HG03196 (cell line): ENCODE data around the gene CDC42BPB.

Source experiments
- ATAC-seq: cut with Tn5 transposase; IDR thresholded peaks from one replicate; pipeline ENCODE4 v1.9.1; 2021; ENCODE audit not compliant: unreplicated experiment

Gene CDC42BPB, protein sequence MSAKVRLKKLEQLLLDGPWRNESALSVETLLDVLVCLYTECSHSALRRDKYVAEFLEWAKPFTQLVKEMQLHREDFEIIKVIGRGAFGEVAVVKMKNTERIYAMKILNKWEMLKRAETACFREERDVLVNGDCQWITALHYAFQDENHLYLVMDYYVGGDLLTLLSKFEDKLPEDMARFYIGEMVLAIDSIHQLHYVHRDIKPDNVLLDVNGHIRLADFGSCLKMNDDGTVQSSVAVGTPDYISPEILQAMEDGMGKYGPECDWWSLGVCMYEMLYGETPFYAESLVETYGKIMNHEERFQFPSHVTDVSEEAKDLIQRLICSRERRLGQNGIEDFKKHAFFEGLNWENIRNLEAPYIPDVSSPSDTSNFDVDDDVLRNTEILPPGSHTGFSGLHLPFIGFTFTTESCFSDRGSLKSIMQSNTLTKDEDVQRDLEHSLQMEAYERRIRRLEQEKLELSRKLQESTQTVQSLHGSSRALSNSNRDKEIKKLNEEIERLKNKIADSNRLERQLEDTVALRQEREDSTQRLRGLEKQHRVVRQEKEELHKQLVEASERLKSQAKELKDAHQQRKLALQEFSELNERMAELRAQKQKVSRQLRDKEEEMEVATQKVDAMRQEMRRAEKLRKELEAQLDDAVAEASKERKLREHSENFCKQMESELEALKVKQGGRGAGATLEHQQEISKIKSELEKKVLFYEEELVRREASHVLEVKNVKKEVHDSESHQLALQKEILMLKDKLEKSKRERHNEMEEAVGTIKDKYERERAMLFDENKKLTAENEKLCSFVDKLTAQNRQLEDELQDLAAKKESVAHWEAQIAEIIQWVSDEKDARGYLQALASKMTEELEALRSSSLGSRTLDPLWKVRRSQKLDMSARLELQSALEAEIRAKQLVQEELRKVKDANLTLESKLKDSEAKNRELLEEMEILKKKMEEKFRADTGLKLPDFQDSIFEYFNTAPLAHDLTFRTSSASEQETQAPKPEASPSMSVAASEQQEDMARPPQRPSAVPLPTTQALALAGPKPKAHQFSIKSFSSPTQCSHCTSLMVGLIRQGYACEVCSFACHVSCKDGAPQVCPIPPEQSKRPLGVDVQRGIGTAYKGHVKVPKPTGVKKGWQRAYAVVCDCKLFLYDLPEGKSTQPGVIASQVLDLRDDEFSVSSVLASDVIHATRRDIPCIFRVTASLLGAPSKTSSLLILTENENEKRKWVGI (N-terminal part only)

DNA sequence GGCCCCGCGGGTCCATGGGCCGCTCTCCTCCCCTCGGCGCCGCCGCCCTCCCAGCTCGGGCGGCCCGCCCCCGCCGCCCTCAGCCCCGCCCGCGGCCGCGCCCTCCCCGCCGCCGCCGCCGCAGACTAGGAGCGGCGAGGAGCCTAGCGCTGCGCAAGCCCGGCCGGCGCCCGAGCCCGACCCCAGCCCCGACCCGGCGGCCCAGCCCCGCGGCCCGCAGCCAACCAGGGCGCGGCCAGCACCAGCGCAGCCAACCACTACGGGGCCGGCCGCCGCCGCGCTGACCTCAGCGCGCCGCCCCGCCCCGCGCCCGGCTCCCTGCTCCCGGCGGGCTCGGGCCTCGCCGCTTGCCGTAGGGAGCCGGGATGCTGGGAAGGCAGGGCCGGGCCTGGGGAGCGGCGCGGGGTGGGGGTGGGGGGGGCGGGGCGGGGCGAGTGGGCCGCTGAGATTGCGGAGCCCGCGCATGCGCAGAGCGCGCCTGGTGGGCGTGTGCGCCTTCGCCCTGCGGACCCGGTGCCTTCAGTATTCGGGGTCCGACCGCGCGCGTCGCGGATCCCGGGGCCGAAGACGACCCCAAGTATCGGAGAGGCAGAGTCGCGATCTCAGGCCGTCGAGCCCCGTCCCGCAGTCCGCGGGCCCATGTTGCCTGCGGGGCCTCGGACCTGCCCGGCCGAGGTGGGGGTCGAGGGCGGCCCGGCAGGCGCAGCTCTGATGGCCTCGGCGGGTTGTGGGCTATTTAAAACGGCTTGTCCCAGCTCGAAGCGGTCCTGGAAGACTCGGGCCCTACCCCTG lies at the start of gene CDC42BPB:
CDC42BPB (minus strand) TSS at position 178 of the 792 bp plus-strand sequence. CDS start 376 bp downstream, outside the sequence.
- peak; percentile 74 for ATAC-seq

DNA sequence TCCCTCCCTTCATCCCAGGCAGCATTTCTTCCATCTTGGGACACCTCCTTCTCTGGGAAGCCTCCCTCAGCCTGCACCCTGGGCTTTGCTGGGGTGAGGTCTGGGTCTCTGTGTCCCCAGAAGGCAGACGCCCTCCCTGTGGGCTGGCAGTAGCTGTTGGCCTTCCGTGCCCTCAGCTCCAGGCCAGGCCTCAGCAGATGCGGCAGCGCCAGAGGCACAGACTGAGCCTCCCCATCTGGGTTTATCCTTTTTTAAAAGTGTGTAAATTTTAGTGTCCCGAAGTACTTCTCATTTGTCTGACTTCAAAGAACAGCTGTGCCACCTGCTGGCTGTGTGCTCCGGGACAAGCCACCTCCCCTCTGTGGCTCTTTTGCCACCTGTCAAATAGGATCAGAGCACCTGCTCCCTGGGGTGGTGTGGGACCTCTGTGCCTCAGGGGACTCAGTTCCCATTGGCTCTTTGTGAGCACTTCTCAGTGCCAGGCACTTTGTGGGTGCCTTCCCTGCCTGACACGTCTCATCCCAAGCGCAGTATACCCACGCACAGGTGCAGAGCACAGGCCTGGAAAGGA lies 48.3 kb upstream of the CDC42BPB start:
- ATAC-seq: no peak

DNA sequence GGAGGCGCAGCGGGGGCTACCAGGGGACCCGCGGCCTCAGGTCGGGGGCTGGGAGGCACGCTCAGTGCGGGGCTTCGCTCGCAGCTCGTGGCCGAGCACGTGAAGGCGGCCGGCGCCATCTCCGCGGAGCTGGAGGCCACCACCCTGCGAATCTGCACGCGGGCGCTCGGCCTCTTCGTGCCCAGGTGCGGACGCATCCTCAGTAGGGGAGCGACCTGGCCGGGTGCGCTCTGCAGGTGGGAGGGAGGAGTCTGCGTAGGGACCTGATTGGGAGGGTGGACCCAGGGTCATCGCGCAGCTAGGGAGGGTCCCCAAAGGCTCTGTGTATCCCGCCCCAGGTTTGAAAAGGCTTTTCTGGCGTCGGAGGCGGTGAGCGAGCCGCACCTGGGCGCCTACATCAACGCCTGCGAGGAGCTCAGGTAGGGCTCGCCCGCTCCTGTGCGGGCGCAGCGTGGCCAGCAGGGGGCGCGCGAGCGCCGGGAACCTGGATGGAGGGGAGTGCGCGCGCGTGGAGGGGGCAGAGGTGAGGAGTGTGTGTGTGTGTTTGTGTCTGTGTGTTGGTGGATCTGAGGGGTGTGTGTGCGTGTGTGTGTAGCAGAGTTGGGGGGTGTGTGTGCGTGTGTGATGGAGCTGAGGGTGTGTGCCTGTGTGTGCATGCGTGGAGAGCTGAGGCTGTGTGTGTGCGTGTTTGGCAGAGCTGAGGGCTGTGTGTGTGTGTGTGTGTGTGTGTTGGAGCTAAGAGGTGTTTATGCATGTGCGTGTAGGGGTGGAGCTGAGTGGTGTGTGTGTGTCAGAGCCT lies 47.5 kb upstream of the CDC42BPB start:
- ATAC-seq: peak; percentile 37

DNA sequence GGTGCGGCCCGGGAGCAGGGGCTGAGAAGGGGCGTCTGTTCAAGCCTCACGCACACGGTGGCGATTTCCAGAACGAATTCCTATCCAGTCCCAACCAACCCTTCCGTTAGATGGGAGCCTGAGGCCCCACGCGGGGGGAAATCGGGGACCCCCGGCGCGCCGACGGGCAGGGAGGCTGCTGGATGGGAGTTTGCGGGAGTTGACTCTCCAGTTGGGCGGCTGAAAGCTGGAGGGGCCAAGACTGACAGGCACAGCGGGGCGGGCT lies 47.0 kb upstream of the CDC42BPB start:
- ATAC-seq: no peak

DNA sequence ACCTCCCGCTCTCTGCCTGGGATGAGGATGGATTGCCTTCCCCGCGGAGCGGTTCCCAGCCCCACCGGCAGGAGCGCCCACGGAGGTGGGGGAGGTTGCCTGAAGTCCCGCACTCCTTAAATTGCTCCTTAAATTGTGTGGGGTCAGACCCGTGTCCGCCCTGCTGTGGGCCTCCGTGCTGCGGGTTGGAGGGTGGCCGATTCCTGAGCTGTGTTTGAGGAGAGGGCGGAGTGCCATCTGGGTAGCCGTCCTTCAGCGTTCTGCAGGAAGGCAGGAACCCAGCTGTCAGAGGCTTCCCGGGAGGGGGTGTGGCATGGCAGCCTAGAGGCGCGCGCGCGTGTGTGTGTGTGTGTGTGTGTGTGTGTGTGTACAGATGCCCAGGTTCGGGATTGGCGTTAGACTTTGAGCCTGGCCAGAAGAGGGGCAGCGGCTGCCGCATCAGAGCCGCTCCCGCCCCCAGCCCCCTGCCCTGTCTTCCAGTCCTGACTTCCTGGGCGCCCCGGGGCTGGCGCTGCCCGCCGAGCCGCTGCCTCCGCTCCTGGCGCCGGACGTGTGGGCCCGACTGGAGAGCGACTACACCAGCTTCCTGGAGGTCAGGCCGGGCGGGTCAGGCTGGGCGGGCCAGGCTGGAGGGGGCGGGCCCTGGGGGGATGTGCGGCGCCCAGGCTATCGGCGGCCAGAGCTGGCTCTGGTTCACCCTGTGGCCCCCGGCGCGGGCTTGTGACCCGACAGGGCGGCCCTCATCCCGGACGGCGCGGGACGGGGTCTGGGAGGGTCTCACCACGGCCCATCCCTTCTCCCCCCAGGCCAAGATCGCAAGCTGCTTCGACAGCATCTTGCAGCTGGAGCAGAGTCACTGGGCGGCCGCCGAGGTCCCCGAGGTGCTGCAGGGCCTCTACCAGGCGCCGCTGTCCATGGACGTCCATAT lies 46.4 kb upstream of the CDC42BPB start:
- no peak for ATAC-seq

DNA sequence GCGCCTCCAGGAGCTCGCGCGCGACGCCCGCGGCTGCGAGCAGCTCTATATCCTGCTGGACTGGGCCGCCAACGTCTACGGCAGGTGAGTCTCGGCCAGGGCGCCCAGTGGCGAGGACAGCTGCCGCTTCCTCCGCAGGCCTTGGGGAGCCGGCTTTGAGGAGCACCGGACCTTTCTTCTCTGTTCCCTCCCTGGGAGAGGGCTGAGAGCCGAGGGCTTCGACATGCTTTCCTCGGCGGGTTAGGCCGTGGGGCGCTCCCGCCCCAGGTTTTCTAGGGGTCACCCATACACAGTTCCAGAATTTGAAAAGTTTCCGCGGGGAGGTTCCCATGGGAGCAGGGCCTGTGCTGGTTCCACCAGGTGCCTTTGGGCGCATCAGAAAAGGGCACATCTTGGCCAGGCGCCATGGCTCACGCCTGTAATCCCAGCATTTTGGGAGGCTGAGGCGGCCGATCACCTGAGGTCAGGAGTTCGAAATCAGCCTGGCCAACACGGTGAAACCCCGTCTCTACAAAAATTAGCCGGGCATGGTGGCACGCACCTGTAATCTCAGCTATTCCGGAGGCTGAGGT lies 45.4 kb upstream of the CDC42BPB start:
- no peak for ATAC-seq

DNA sequence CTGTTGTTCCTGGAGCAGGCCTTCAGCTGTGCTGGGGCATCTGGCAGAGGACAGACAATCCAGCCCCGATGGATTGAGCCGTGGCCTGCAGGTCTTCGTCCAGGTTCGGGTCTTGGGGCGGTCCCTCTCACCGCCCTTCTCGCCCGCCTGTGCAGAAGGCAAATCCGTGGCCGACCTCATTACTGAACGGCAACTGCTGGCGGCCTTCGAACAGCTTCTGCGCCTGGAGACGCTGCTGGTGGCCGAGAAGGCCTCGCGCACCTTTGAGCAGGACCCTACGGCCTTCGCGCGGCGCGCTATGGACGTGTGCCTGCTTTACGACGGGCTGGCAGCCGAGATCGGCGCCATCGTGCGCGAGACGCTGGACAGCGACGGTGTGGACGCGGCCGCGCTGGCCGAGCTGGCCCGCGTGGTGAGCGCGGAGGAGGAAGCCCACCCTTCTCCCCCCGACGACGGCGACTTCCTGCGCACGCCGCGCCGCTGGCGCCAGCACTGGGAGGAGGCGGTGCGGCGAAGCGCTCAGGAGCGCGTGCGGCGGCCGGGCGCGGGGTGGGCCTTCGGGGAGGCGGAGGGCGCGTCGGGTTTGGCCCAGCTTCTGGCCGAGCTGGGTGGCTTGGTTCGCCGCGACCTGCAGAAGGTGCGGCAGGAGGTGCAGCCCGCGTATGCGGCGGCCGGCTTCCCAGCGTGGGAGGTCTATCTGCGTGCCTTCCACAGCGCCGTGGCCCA lies 44.8 kb upstream of the CDC42BPB start:
- no peak for ATAC-seq

DNA sequence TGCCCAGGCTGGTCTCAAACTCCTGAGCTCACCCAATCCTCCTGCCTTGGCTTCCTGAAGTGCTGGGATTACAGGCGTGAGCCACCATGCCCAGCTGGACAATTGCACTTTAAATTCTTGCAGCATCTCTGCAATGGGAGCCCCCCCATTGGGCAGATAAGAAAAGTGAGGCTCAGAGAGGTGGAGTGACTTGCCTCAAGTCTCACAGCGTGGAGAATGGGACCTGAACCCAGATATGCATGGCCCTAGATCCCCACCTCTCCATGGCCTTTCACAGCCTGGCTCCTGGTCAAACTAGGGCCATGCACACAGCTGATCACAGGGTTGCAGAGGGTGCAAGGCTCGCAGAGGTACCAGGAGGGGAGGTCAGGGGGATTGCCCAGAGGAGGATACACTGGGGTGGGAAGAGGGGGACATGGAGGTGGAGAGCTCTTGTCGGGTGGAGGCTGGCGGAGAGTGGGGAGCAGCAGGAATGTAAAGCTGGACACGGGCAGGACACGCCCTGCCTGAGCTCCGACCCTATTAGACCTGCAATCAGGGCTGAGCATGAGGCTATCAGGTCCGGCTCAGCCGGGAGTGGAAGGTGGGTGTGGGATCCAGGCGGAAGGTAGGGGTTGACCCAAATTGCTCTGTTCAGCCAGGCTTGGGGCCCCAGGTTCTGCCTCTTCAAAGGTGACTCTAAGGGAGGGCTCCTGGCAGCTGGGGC lies 44.1 kb upstream of the CDC42BPB start:
- ATAC-seq: no peak

DNA sequence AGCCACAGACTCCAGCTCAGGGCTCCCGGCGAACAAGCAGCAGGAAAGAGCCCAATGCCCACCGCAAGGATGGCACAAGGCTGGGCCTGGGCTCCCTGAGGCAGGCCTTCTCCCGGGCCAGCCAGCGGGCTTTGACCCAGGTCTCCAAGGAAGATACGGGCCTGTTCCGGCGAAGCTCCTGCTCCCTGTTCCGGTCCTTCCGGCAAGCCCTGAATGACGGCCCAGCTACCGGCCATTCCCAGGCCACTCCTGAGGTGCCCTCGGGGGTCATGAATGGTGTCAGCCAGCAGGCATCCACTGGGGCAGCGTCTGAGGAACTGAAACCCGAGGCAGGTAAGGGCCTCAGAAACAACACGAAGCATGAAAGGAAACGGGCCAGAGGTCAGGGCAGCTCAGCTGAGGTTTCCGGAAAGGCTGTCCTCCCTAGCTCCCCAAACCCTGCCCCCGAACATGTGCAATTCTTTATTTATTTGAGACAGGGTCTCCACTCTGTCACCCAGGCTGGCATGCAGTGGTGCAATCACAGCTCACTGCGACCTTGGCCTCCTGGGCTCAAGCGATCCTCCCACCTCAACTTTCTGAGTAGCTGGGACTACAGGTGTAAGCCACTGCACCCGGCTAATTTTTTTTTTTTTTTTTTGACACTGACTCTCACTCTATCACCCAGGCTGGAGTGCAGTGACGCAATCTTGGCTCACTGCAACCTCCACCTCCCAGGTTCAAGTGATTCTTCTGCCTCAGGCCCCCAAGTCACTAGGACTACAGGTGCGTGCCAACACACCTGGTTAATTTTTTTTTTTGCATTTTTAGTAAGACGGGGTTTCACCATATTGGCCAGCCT lies 43.2 kb upstream of the CDC42BPB start:
- no peak for ATAC-seq

DNA sequence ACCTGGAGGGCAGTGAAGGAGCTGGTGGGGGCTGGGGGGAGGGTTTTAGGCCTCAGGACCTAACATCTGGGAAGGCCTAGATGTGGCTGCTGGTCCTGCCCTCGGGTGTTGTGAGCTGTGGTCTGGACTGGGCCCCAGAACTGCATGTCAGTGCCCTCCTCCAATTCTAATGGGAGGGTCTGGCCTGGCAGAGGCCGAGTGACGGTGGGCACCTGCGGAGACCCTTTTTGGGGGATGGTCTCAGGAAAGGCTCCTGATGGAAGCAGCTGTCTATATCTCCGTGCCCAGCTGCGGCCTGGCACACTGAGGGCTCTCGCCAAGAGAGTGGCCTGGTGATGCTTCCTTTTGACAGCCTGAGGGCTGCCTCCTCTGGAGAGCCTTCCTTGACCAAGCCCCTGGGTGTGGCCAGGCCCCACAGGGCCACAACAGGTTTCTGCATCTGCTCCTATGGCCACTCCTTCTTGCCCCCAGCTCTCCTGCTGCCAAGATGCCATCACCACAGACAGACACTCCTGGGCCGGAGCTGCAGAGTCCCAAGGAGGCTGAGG lies 42.5 kb upstream of the CDC42BPB start:
- ATAC-seq: no peak

DNA sequence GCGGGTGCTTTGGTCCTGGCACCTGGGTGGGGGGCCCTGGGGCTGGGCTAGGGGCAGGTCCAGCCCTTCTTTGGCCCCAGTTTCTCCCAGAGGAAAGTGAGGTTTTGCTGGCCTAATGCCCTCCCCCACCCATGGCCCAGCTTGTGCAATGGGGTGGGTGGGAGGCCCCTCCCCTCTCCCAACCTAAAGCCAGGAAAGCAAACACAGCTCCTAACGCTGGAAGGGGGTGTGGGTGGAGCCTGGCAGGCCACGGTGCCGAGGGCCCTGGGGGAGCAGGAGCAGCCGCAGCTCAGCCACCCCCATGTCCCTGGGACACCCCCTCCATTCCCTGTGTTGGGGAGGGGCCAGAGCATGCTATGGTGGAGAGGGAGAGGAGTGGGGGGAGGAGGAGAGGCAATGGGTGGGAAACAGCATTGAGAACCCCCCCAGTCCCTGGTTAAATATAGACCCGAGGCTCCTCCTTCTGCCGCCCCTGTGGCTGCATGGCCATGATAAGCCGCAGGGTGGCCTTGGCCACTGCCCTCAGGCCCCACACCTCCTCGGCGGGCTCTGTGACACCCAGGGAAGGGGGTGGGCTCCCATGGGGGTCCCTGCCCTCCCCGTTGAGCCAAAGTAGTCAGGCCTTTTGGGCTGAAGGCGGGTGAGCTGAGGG lies 41.9 kb upstream of the CDC42BPB start:
- no peak for ATAC-seq

DNA sequence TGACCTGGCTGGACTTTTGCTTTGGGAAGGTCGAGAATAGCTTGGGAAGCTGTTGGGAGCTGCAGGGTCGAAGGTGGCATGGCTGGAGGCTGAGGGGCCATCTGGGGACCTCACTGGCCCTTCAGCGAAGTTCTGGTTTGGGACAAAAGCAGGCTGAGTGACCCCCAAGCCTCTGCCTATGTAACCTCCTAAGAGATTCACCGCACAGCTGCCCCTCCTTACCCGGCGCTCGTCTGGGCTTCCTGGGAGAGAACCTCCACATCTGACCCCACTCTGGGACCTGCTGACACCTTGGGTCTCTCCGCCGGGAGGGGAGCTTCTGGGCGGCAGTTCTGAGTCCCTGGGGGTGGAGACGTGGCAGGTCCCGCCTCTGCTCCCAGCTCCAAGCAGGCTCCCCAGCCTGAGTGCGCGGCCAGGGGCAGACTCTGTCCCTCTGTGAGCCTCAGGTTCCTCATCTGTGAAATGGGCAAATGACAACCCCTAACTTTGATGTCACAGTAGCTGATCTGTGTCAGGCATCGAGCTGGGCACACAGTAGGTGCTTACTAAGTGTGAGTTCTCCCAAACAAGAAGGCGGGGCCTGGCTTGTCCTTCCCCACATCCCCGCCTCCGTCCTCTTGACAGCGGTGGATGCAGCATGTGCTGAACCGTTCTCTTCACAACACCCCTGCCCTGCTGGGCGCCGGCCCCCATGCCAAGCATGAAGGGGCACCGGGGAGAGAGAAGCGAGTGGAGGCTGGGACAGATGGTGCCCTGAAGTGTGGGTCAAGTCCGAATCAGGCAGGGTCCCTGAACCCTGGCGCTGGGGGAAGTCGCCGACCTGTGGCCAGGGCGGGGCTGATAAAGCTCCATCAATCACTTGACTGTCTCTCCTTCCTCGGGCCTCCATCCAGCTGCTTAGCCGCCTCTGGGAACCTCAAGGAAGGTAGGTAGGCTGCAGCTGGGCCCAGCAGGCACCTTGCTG lies 40.9 kb upstream of the CDC42BPB start:
- ATAC-seq: no peak

DNA sequence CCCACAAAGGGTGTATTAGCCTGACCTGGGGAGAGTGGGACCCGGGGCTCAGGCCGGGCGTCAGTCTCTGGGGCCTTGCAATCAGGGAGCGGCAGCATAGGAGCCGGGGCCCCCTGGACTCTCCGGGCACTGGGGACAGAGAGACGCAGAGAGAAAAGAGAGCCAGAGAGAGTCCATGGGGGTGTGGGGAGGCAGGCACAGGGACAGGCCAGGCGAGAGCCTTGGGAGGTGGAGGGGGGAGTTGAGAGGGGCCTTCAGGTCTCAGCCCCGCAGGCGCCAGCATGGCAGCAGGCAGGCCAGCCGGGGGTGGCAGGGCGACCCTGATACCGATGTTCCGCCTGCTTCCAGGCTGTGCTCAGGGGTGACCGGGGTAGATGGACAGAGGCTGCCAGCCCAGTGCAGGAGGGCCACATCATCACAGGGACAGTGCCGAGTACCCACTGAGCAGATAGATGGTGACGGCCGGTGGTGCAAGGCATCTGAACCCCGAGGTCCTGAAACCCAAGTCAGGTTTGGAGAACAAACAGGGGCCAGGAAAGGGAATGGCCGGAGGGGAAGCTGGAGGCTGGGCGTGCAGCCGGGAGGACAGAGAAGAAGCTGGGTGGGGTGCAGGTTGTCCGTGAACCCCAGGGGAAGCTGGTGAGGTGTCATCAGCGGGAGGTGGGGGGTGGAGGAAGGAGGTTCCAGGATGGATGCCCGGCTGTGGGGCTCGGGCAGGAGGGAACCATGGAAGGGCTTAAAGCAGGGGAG lies 40.1 kb upstream of the CDC42BPB start:
- ATAC-seq: no peak
